ENCODE results near the gene CALB2. TPM values are rescaled to one million over a fixed set of nuclear protein-coding genes. Genes with fewer than 3 reads are reported as not detected.

Gene CALB2
- polyA plus RNA-seq, 1 donor (not counting 4 experiments of a cell fraction or from before 2014, with no cell fraction given), result 1.4 TPM

GRCh38 chr16:71409011-71409775 is 50.7 kb downstream of the CALB2 start:
- no peak overlapping the region for H2AFZ ChIP-seq (ENCODE audit: control insufficient read depth, low read length)
- H3K27ac ChIP-seq (ENCODE audit: control insufficient read depth, insufficient read depth, low read length), result no peak overlapping the region
- H3K9me3 ChIP-seq (ENCODE audit: control insufficient read depth, low read depth, low read length), result no peaks in the 10 kb centered on the region
- H3K4me1 ChIP-seq (ENCODE audit: control insufficient read depth, extremely low read depth, insufficient read depth, low read length), result no peaks in the 10 kb centered on the region
- dilution Hi-C loops (cut with MboI; ENCODE audit: extremely low pct_ligation_motif_present, low sequenced_read_pairs), result no loop called here
- no peak overlapping the region for H3K4me3 ChIP-seq (ENCODE audit: control insufficient read depth in 2 of 3, extremely low read depth in 1 of 3, insufficient read depth in 2 of 3, low read depth in 1 of 3, low read length in 3 of 3)
- H3K9me1 ChIP-seq (ENCODE audit: control insufficient read depth, extremely low read depth, insufficient read depth, low read length), result no peaks in the 10 kb centered on the region
- no peaks in the 10 kb centered on the region for H4K20me1 ChIP-seq (ENCODE audit: control insufficient read depth, extremely low read depth, insufficient read depth, low read length)
- FAIRE-seq, result no peak
- no peak for TF ChIP-seq EZH2 (IDR thresholded peaks at IDR 0.05; ENCODE audit: low read length)
- no peaks in the 10 kb centered on the region for H3K36me3 ChIP-seq (ENCODE audit: control insufficient read depth in 2 of 2, extremely low read depth in 1 of 2, insufficient read depth in 2 of 2, low read length in 2 of 2)
- H3K4me2 ChIP-seq (ENCODE audit: control insufficient read depth, extremely low read depth, insufficient read depth, low read depth, low read length), result no peak overlapping the region
- DNase-seq (ENCODE audit: low read depth, low spot score), result no peak
- peaks cover 9% of the 10 kb centered on the region for H3K27me3 ChIP-seq (ENCODE audit: control insufficient read depth, extremely low read depth, insufficient read depth, low read length)
- no peak overlapping the region for H3K9ac ChIP-seq (ENCODE audit: control insufficient read depth, extremely low read depth, insufficient read depth, low read length)
- H3K79me2 ChIP-seq (ENCODE audit: control insufficient read depth, insufficient read depth, low read length), result no peaks in the 10 kb centered on the region

- no peak for FAIRE-seq
These were observed 51.6 kb downstream of the CALB2 start for GRCh38 chr16:71410146-71410545.

More at GRCh38 chr16:71410146-71410545, 51.6 kb downstream of the CALB2 start:
- Histone ChIP-seq H4K20me1 (ENCODE audit: control insufficient read depth, extremely low read depth, insufficient read depth, low read length) (no peaks in the 10 kb centered on the region), H3K27ac (ENCODE audit: control insufficient read depth, insufficient read depth, low read length) (no peak overlapping the region), H2AFZ (ENCODE audit: control insufficient read depth, low read length) (no peak overlapping the region), H3K9me3 (ENCODE audit: control insufficient read depth, low read depth, low read length) (no peaks in the 10 kb centered on the region), H3K9ac (ENCODE audit: control insufficient read depth, extremely low read depth, insufficient read depth, low read length) (no peak overlapping the region), H3K9me1 (ENCODE audit: control insufficient read depth, extremely low read depth, insufficient read depth, low read length) (no peaks in the 10 kb centered on the region), H3K4me3 (ENCODE audit: control insufficient read depth in 2 of 3, extremely low read depth in 1 of 3, insufficient read depth in 2 of 3, low read depth in 1 of 3, low read length in 3 of 3) (no peak overlapping the region), H3K4me2 (ENCODE audit: control insufficient read depth, extremely low read depth, insufficient read depth, low read depth, low read length) (no peak overlapping the region), H3K27me3 (ENCODE audit: control insufficient read depth, extremely low read depth, insufficient read depth, low read length) (peaks cover 9% of the 10 kb centered on the region), H3K79me2 (ENCODE audit: control insufficient read depth, insufficient read depth, low read length) (no peaks in the 10 kb centered on the region), H3K36me3 (ENCODE audit: control insufficient read depth in 2 of 2, extremely low read depth in 1 of 2, insufficient read depth in 2 of 2, low read length in 2 of 2) (no peaks in the 10 kb centered on the region), H3K4me1 (ENCODE audit: control insufficient read depth, extremely low read depth, insufficient read depth, low read length) (no peaks in the 10 kb centered on the region)
- DNase-seq (ENCODE audit: low read depth, low spot score), result no peak
- dilution Hi-C loops (cut with MboI; ENCODE audit: extremely low pct_ligation_motif_present, low sequenced_read_pairs), result no loop called here
- TF ChIP-seq EZH2 (IDR thresholded peaks at IDR 0.05; ENCODE audit: low read length) (no peak), CTCF (optimal IDR thresholded peaks at IDR 0.05 in 1 of 3, IDR thresholded peaks at IDR 0.05 in 1 of 3, conservative IDR thresholded peaks at IDR 0.05 in 1 of 3; ENCODE audit: extremely low read depth in 1 of 3, insufficient read depth in 2 of 3, low read length in 3 of 3) (no peak)
